H1 (cell line): ENCODE measurements around the gene PTP4A1. TPM values are rescaled to one million over a fixed set of nuclear protein-coding genes. Genes with fewer than 3 reads are reported as not detected.

ENCODE experiments used
- ATF2 ChIP-seq: IDR thresholded peaks from 2 replicates; pipeline ENCODE4 v1.6.1; 2012; ENCODE audit warnings: low read length, inconsistent platforms
- CBX8 ChIP-seq: fragments of 300-800, 300-1000 bp; sonication (generic); IDR thresholded peaks from 2 replicates; pipeline ENCODE4 v1.7.1; 2016; ENCODE audit warnings: low read depth, low read length, borderline replicate concordance
- CHD1 ChIP-seq: IDR thresholded peaks from 2 replicates; pipeline ENCODE4 v1.6.1; 2012; ENCODE audit warnings: low read depth, low read length, improper control_type of control experiment
- GTF2F1 ChIP-seq: IDR thresholded peaks from 2 replicates; pipeline ENCODE4 v1.6.1; 2012; ENCODE audit warnings: low read depth, low read length, improper control_type of control experiment, borderline replicate concordance
- POLR2A ChIP-seq, 2 experiments: IDR thresholded peaks; 1 replicate in 1 of 2; 2 replicates in 1 of 2; pipeline ENCODE4 v1.6.1; 2011; ENCODE audit warnings: low read depth in 2 of 2, low read length in 2 of 2, mild to moderate bottlenecking in 2 of 2; ENCODE audit errors: control extremely low read depth in 1 of 2
- SP1 ChIP-seq: IDR thresholded peaks from 2 replicates; pipeline ENCODE4 v1.6.1; 2011; ENCODE audit warnings: low read depth, low read length
- SUZ12 ChIP-seq: fragments of 200-600 bp; sonication (generic); IDR thresholded peaks from 2 replicates; pipeline ENCODE4 v1.6.1; 2012; ENCODE audit warnings: mild to moderate bottlenecking, inconsistent platforms, low read length, moderate library complexity, mixed read lengths
- TAF1 ChIP-seq: IDR thresholded peaks from 2 replicates; pipeline ENCODE4 v1.6.1; 2011; ENCODE audit warnings: mild to moderate bottlenecking, low read depth, low read length
- YY1 ChIP-seq: IDR thresholded peaks from 2 replicates; pipeline ENCODE4 v1.6.1; 2011; ENCODE audit warnings: low read depth, mild to moderate bottlenecking, low read length
- polyA plus RNA-seq, 7 experiments: library from polyadenylated mRNA; depleted of rRNA in 3 of 7; stranded (reverse) in 5 of 7; unstranded in 2 of 7; fragments of >200 nt in 5 of 7; fragments of 200-250 nt in 2 of 7; gene quantifications; 1 replicate in 5 of 7; 2 replicates in 1 of 7; 4 replicates in 1 of 7; pipeline versions ENCODE4 v1.2.1 to v1.2.3, GENCODE V29; 2011 to 2013; ENCODE audit warnings: missing spikeins in 2 of 7, mixed read lengths in 2 of 7
- total RNA-seq: library from RNA; stranded (reverse); fragmentation: NEBNext Ultra II Directional; extraction: Animal tissue kit (Norgen Biotek cat#: 25700); gene quantifications from 2 replicates; pipeline ENCODE4 v1.2.1, GENCODE V29; 2021

Gene PTP4A1
- total and polyA plus RNA-seq, 2 of the 8 experiments (the other 6 are each of a cell fraction or from before 2014, with no cell fraction given) = 21.1 to 76.3 TPM

- no peak for TF ChIP-seq ATF2
- TF ChIP-seq YY1 = peak; percentile 87
- TF ChIP-seq SUZ12 = no peak
- 0 out of 2 replicates have a peak, but pooled peaks have one; percentile 19 for TF ChIP-seq SP1
- TF ChIP-seq POLR2A (IDR thresholded peaks at IDR 0.05; ENCODE audit: control extremely low read depth in 1 of 2, low read depth in 2 of 2, low read length in 2 of 2) = peak; percentile 93 to 98
- TF ChIP-seq CBX8 = no peak
- 0 out of 2 replicates have a peak, but pooled peaks have one; percentile 56 for TF ChIP-seq CHD1
- 0 out of 2 replicates have a peak, but pooled peaks have one; percentile 76 for TF ChIP-seq GTF2F1
- peak; percentile 97 for TF ChIP-seq TAF1
Observed at GRCh38 chr6:63573076-63573898, 1.0 kb downstream of the PTP4A1 start (continued).
